GM12892 (cell line): ENCODE data around the gene UNC13A.

Experiments used
- POLR2A ChIP-seq: IDR thresholded peaks from 2 replicates; pipeline ENCODE4 v1.6.1; 2011; ENCODE audit warnings: low read depth, low read length, control low read depth
- TAF1 ChIP-seq: IDR thresholded peaks from 2 replicates; pipeline ENCODE4 v1.6.1; 2011; ENCODE audit warnings: low read depth, mild to moderate bottlenecking, control low read depth, low read length, borderline replicate concordance

DNA sequence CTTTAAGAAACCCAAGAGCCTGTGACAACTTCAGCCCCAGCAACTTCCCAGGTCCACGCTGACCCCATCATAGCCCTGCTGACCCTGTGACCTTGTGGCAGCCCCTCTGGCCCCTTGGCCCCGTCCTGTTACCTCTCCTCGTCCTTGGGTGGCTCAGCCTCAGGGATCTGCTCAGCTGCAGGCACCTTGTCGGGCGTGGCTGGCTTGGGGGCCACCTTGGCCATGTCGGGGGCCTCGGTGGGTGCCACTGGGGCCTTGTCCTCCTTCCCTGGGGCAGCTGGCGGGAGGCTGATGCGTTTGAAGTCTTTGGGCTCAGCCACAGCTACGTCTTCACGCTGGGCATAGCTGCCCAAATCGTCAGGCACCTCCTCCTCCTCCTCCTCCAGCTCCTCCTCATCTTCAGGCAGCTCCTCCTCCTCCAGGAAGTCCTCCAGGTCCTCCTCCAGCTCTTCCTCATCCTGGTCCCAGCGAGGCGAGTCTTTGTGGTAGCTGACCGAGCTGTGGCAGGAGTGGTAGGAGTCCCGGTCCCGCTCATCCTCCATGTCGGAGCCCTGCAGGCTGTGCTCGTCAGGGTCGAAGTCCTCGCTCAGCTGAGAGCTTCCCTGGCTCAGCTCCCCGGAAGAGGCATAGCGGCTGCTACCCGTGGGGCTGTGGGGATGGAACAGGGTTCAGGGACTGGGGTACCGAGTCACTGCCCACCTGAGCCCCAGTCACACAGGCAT is 32.2 kb downstream of the UNC13A start:
- no peak for TF ChIP-seq POLR2A
- no peak for TF ChIP-seq TAF1
